Left colon (tissue), 2 donors: ENCODE data around the gene TMEM120B. TPM values are rescaled to one million over a fixed set of nuclear protein-coding genes. Genes with fewer than 3 reads are reported as not detected.
A peak's percentile ranks its signal among the peaks of the same experiment; 100 is the strongest.
"Not testable (repeated sequence)": the region's sequence is repeated elsewhere in the genome, so short reads cannot be mapped to it uniquely, and the experiment has no call there.

Source experiments
- ATAC-seq: fragments of 200-7000 bp; cut with Tn5 transposase; one replicate; pipeline ENCODE4 v1.9.1; 2020; ENCODE audit warnings: mild to moderate bottlenecking, moderate library complexity
- DNase-seq, 2 donors: peaks; one replicate each; pipeline ENCODE4 v3.0.0-alpha.2; 2020
- intact Hi-C, 2 donors: fragments of 100-400 bp; cut with DNase I in 1 of 2; cut with micrococcal nuclease in 1 of 2; formaldehyde crosslinking; loops; one replicate each; pipeline versions ENCODE4 v1.11.2 to v1.14.0; 2022; cut with DNase I, micrococcal nuclease
- total RNA-seq, 2 donors: library from RNA; stranded (reverse); fragmentation: NEBNext Ultra II Directional; extraction: Animal tissue kit (Norgen Biotek cat#: 25700); gene quantifications; one replicate each; pipeline ENCODE4 v1.2.1, GENCODE V29; 2021
- donor health status: DM: no; HTN: no; CAD: no.
- donor health status: DM: yes; HTN: yes; CAD: no.

TMEM120B gene
- total RNA-seq, 2 donors from 2014 or later = 4.7 to 5.8 TPM

GRCh38 chr12:121781998-121782979 lies 69.7 kb downstream of the TMEM120B start:
- no peak for ATAC-seq
- intact Hi-C loops = no loop called here
- no peak for DNase-seq

- intact Hi-C loops = no loop called here
- ATAC-seq = no peak
- DNase-seq = no peak
Observed at GRCh38 chr12:121783766-121784165, 71.2 kb downstream of the TMEM120B start.

GRCh38 chr12:121784460-121784859 lies 71.9 kb downstream of the TMEM120B start:
- ATAC-seq = peak; percentile 9
- intact Hi-C loops = no loop called here
- DNase-seq = no peak

GRCh38 chr12:121786440-121786825 lies 73.9 kb downstream of the TMEM120B start:
- ATAC-seq = peak; percentile 82
- intact Hi-C loops = no loop called here
- peak; percentile 79 to 88 for DNase-seq

GRCh38 chr12:121787063-121788025 lies 74.8 kb downstream of the TMEM120B start:
- intact Hi-C loops = no loop called here
- ATAC-seq = peak; percentile 20
- peak in 1 of 2 donors; percentile 54 for DNase-seq

GRCh38 chr12:121788176-121788818 lies 75.7 kb downstream of the TMEM120B start:
- DNase-seq (no peak), ATAC-seq (no peak)
- intact Hi-C loops = no loop called here

GRCh38 chr12:121789233-121789781 lies 76.8 kb downstream of the TMEM120B start:
- ATAC-seq = no peak

GRCh38 chr12:121789800-121790728 lies 77.5 kb downstream of the TMEM120B start:
- ATAC-seq (no peak), DNase-seq (peak; percentile 79 to 80)
- intact Hi-C loops = loop anchor here in 1 of 2 donors (5.0 kb wide), 1 partner anchor 93 kb away; no protein-coding TSS in a partner anchor

More at GRCh38 chr12:121789233-121789781, 76.8 kb downstream of the TMEM120B start:
- intact Hi-C loops = no loop called here
- peak in 1 of 2 donors; percentile 52 for DNase-seq

- intact Hi-C loops = loop anchor here in 1 of 2 donors (5.0 kb wide), 1 partner anchor 93 kb away; no protein-coding TSS in a partner anchor
- not testable (repeated sequence) for ATAC-seq, DNase-seq
Observed at GRCh38 chr12:121790785-121791184, 78.2 kb downstream of the TMEM120B start.

- DNase-seq (peak; percentile 71 to 79), ATAC-seq (peak; percentile 34)
- intact Hi-C loops = loop anchor here in 1 of 2 donors (5.0 kb wide), 1 partner anchor 95 kb away; no protein-coding TSS in a partner anchor
Observed at GRCh38 chr12:121791671-121792551, 79.4 kb downstream of the TMEM120B start.

- intact Hi-C loops = loop anchor here in 1 of 2 donors (5.0 kb wide), 1 partner anchor 96 kb away; no protein-coding TSS in a partner anchor
- DNase-seq (peak in 1 of 2 donors; percentile 64), ATAC-seq (no peak)
Observed at GRCh38 chr12:121792607-121793439, 80.3 kb downstream of the TMEM120B start.

- DNase-seq (peak in 1 of 2 donors; percentile 77), ATAC-seq (peak; percentile 21)
- intact Hi-C loops = loop anchor here in 1 of 2 donors (5.0 kb wide), 1 partner anchor 96 kb away; no protein-coding TSS in a partner anchor
Observed at GRCh38 chr12:121793440-121793837, 80.9 kb downstream of the TMEM120B start, which contains the start of gene RHOF. Gene RHOF (minus strand): TSS chr12:121793688. CDS start chr12:121793633, 55 bp downstream.

GRCh38 chr12:121793838-121794533 lies 81.4 kb downstream of the TMEM120B start:
- DNase-seq (peak; percentile 93 to 95), ATAC-seq (peak; percentile 50)
- intact Hi-C loops = loop anchor here (2.0 to 5.0 kb wide), 2 partner anchors 17 to 97 kb away; no protein-coding TSS in a partner anchor

- intact Hi-C loops = loop anchor here (2.0 to 5.0 kb wide), 2 partner anchors 16 to 97 kb away; no protein-coding TSS in a partner anchor
- no peak for ATAC-seq
- peak; percentile 56 to 69 for DNase-seq
Observed at GRCh38 chr12:121794534-121795033, 82.0 kb downstream of the TMEM120B start.
